DOHH2 (cell line): ENCODE results near the gene SLCO3A1.

Source experiments
- EZH2phosphoT487 ChIP-seq: fragments of 200-600 bp; sonication (generic); IDR thresholded peaks from 2 replicates; pipeline ENCODE4 v1.6.1; 2017; ENCODE audit warnings: borderline replicate concordance, mild to moderate bottlenecking, antibody characterized with exemption, low read length, moderate library complexity, mixed read lengths
- TF ChIP-seq, protein P1 (sequence below): fragments of 200-600 bp; sonication (generic); IDR thresholded peaks from one replicate; pipeline ENCODE4 v1.5.1; 2014; ENCODE audit warnings: antibody characterized with exemption, mild to moderate bottlenecking, low read depth, low read length; ENCODE audit not compliant: poor library complexity, severe bottlenecking

DNA sequence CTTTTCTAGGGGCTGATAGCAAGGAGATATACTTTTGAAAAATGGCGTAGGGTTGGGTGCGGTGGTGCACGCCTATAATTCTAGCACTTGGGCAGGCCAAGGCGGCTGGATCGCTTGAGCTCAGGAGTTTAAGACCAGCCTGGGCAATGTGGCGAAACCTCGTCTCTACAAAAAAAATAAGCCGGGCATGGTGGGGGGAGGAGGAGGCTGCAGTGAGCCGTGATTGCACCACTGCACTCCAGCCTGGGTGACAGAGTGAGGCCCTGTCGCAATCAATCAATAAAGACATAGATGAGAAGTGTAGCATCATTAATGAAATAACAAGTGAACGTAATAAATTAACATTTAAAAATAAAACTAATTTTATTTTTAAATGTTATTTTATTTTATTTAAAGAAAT is 134.6 kb downstream of the SLCO3A1 start:
- TF ChIP-seq, protein P1, sequence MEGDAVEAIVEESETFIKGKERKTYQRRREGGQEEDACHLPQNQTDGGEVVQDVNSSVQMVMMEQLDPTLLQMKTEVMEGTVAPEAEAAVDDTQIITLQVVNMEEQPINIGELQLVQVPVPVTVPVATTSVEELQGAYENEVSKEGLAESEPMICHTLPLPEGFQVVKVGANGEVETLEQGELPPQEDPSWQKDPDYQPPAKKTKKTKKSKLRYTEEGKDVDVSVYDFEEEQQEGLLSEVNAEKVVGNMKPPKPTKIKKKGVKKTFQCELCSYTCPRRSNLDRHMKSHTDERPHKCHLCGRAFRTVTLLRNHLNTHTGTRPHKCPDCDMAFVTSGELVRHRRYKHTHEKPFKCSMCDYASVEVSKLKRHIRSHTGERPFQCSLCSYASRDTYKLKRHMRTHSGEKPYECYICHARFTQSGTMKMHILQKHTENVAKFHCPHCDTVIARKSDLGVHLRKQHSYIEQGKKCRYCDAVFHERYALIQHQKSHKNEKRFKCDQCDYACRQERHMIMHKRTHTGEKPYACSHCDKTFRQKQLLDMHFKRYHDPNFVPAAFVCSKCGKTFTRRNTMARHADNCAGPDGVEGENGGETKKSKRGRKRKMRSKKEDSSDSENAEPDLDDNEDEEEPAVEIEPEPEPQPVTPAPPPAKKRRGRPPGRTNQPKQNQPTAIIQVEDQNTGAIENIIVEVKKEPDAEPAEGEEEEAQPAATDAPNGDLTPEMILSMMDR: no peak
- no peak for TF ChIP-seq EZH2phosphoT487
